Activated T-cell treated with anti-CD3 and anti-CD28 coated beads for 48 hours (primary cell): ENCODE results near the gene AXIN1.

ENCODE experiments used
- DNase-seq: peaks from one replicate; pipeline ENCODE4 v3.0.0-alpha.2; 2020; ENCODE audit warnings: low read depth

AXIN1 gene

DNA sequence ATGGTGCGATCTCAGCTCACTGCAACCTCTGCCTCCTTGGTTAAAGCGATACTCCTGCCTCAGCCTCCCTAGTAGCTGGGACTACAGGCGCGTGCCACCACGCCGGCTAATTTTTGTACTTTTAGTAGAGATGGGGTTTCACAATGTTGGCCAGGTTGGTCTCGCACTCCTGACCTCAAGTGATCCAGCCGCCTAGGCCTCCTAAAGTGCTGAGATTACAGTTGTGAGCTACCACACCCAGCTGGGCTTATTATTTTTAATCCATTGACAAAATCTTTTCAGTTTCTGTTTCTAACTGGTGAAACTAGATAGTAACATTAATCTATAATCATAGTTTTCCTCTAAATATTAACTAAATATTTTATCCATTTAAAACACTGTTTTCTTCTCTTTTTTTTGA is 112.0 kb downstream of the AXIN1 start:
- no peak for DNase-seq

DNA sequence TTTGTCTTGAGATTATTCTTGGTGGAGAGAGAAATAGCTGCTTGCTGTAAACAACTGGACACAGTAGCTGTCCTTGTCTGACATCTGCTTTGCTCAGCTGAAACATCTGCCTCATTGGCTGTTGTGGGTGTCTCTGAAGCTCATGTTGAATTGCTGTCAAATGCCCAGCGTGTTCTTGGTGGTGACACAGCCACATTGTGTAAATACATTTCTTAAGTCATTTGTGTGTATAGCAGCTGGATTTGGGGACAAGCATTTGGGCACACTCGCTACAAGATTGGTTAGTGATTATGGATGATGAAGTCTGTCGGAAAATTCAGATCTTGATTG is 112.6 kb downstream of the AXIN1 start:
- no peak for DNase-seq
